HG02571 (cell line): ENCODE results near the gene AMY1B.
"Not testable (repeated sequence)": the region's sequence is repeated elsewhere in the genome, so short reads cannot be mapped to it uniquely, and the experiment has no call there.

Experiments
- ATAC-seq: cut with Tn5 transposase; IDR thresholded peaks from one replicate; pipeline ENCODE4 v1.9.1; 2021; ENCODE audit warnings: mild to moderate bottlenecking, moderate library complexity; ENCODE audit not compliant: unreplicated experiment

The AMY1B gene

GRCh38 chr1:103696110-103696509, at the start of gene AMY1B:
AMY1B (minus strand) TSS chr1:103696210; CDS start chr1:103695639, 571 bp downstream.
- not testable (repeated sequence) for ATAC-seq

GRCh38 chr1:103745040-103745439, 49.0 kb upstream of the AMY1B start:
- ATAC-seq: not testable (repeated sequence)

- not testable (repeated sequence) for ATAC-seq
Measured at GRCh38 chr1:103744449-103744848, 48.4 kb upstream of the AMY1B start.

- not testable (repeated sequence) for ATAC-seq
Measured at GRCh38 chr1:103738031-103738430, 42.0 kb upstream of the AMY1B start.

GRCh38 chr1:103735334-103735733, 39.3 kb upstream of the AMY1B start:
- ATAC-seq: not testable (repeated sequence)

GRCh38 chr1:103721473-103721872, 25.5 kb upstream of the AMY1B start:
- not testable (repeated sequence) for ATAC-seq

- ATAC-seq: not testable (repeated sequence)
Measured at GRCh38 chr1:103717404-103717803, 21.4 kb upstream of the AMY1B start.

GRCh38 chr1:103710381-103710780, 14.4 kb upstream of the AMY1B start:
- ATAC-seq: not testable (repeated sequence)

GRCh38 chr1:103707670-103708069, 11.7 kb upstream of the AMY1B start:
- ATAC-seq: not testable (repeated sequence)

GRCh38 chr1:103701256-103701655, 5.2 kb upstream of the AMY1B start:
- ATAC-seq: not testable (repeated sequence)

GRCh38 chr1:103700669-103701068, 4.7 kb upstream of the AMY1B start:
- ATAC-seq: not testable (repeated sequence)

GRCh38 chr1:103697430-103697829, 1.4 kb upstream of the AMY1B start:
- not testable (repeated sequence) for ATAC-seq

- not testable (repeated sequence) for ATAC-seq
Measured at GRCh38 chr1:103676335-103676734, 19.7 kb downstream of the AMY1B start.

GRCh38 chr1:103655460-103655859, 40.5 kb downstream of the AMY1B start, which contains the start of gene AMY1A:
AMY1A (plus strand) TSS chr1:103655760; CDS start chr1:103656331, 571 bp downstream.
- not testable (repeated sequence) for ATAC-seq

- not testable (repeated sequence) for ATAC-seq
Measured at GRCh38 chr1:103654133-103654532, 41.9 kb downstream of the AMY1B start.

- ATAC-seq: not testable (repeated sequence)
Measured at GRCh38 chr1:103650889-103651288, 45.1 kb downstream of the AMY1B start.

- not testable (repeated sequence) for ATAC-seq
Measured at GRCh38 chr1:103650305-103650704, 45.7 kb downstream of the AMY1B start.

GRCh38 chr1:103643908-103644307, 52.1 kb downstream of the AMY1B start:
- ATAC-seq: not testable (repeated sequence)

- not testable (repeated sequence) for ATAC-seq
Measured at GRCh38 chr1:103641194-103641593, 54.8 kb downstream of the AMY1B start.
